ENCODE data around the gene FCHSD2.

The FCHSD2 gene

DNA sequence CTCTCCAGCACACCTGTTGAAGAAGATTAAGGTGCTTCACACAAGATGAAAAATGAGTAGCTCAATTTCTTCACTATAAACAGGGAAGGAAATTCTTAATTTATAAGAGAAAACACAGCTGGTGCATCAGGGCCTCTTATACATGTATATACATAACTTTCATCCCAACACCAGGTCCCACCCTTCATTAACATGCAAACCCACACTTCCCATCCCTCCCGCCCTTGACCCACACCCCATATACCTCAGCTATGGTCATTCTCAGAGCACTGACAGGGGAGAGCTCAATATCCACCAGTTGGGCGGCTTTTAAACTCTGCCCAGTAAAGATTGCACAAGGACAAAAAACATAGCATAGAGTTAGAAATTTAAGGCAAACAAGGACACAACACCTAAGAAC, 242.1 kb downstream of the FCHSD2 start:
- no peaks in the 10 kb centered on the region for H3K36me3 ChIP-seq (ENCODE audit: control insufficient read depth, insufficient read depth, low read length)

DNA sequence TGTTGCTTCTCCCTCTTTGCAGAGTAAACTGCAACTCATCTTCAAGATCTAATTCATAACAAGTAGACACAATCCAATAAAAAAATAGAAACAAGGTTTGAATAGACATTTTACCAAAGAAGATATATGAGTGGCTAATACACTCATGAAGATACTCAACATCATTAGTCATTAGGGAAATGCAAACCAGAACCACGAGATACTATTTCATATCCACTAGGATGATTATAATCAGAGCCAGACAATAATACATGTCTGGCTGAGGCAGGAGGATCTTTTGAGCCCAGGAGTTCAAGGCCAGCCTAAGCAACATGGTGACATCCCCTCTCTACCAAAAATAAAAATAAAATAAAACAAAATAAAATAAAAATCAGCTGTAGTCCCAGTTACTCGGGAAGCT, 242.9 kb downstream of the FCHSD2 start:
- Histone ChIP-seq H2AFZ (no peak overlapping the region), H3K9ac (no peak overlapping the region), H3K4me2 (ENCODE audit: low read length) (no peak overlapping the region), H3K4me1 (no peaks in the 10 kb centered on the region), H3K4me3 (ENCODE audit: low read depth, low read length) (no peak overlapping the region), H3K27me3 (ENCODE audit: control insufficient read depth, insufficient read depth, low read length) (no peaks in the 10 kb centered on the region), H3K79me2 (no peaks in the 10 kb centered on the region), H3K36me3 (ENCODE audit: control insufficient read depth, insufficient read depth, low read length) (no peaks in the 10 kb centered on the region), H3K27ac (no peak overlapping the region), H3K9me3 (ENCODE audit: control insufficient read depth, low read length) (no peaks in the 10 kb centered on the region)
- TF ChIP-seq CTCF (IDR thresholded peaks at IDR 0.05), result no peak

More for the DNA sequence above, 242.1 kb downstream of the FCHSD2 start:
- Histone ChIP-seq H3K79me2 (no peaks in the 10 kb centered on the region), H3K9ac (no peak overlapping the region), H3K4me2 (ENCODE audit: low read length) (no peak overlapping the region), H3K9me3 (ENCODE audit: control insufficient read depth, low read length) (no peaks in the 10 kb centered on the region), H3K27me3 (ENCODE audit: control insufficient read depth, insufficient read depth, low read length) (no peaks in the 10 kb centered on the region), H3K27ac (no peak overlapping the region), H3K4me1 (no peaks in the 10 kb centered on the region), H2AFZ (no peak overlapping the region), H3K4me3 (ENCODE audit: low read depth, low read length) (no peak overlapping the region)
- no peak for TF ChIP-seq CTCF (IDR thresholded peaks at IDR 0.05)

DNA sequence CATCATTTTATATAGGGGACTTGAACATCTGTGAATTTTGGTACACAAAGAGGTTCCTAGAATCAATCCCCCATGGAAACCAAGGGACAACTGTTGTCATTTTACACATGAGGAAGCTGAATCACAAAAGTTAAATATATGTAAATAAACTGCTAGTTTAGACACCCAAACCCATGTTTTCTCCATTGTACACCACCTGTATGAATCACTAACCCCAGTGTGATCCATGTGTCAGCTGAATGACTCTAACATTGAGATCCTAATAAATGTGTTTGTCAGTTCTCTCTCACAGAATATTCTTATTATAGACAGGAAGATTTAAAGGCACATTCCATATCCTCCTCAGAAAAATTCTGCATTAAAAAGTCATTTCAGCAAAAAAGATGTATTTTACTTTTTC, 244.6 kb downstream of the FCHSD2 start:
- Histone ChIP-seq H3K27me3 (ENCODE audit: control insufficient read depth, insufficient read depth, low read length) (no peaks in the 10 kb centered on the region), H2AFZ (no peak overlapping the region), H3K9me3 (ENCODE audit: control insufficient read depth, low read length) (no peaks in the 10 kb centered on the region), H3K4me3 (ENCODE audit: low read depth, low read length) (no peak overlapping the region), H3K9ac (no peak overlapping the region), H3K4me2 (ENCODE audit: low read length) (no peak overlapping the region), H3K79me2 (no peaks in the 10 kb centered on the region), H3K36me3 (ENCODE audit: control insufficient read depth, insufficient read depth, low read length) (no peaks in the 10 kb centered on the region), H3K4me1 (no peaks in the 10 kb centered on the region), H3K27ac (no peak overlapping the region)
- TF ChIP-seq CTCF (IDR thresholded peaks at IDR 0.05), result no peak

DNA sequence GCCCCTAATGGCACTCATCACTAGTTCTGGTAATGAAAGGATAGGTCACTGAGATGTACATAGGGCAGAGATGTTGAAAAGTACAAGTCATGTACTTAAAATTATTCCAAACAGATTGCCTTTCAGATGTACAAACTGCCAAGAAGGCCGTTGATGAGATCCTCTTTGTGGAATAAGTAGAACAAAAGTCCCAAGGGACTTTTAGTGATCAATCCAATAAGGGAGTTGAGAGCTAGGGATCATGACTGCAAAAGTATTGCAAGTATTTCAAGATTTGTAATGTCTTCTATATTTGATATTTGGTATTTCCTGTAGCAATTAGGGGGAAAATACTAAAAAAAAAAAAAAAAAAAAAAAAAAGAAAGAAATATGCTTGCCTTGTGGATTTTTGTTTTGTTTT, 245.7 kb downstream of the FCHSD2 start:
- Histone ChIP-seq H3K27ac (no peak overlapping the region), H3K4me3 (ENCODE audit: low read depth, low read length) (no peak overlapping the region), H2AFZ (no peak overlapping the region), H3K9ac (no peak overlapping the region), H3K36me3 (ENCODE audit: control insufficient read depth, insufficient read depth, low read length) (no peaks in the 10 kb centered on the region), H3K4me1 (no peaks in the 10 kb centered on the region), H3K9me3 (ENCODE audit: control insufficient read depth, low read length) (no peaks in the 10 kb centered on the region), H3K79me2 (no peaks in the 10 kb centered on the region), H3K4me2 (ENCODE audit: low read length) (no peak overlapping the region), H3K27me3 (ENCODE audit: control insufficient read depth, insufficient read depth, low read length) (no peaks in the 10 kb centered on the region)
- no peak for TF ChIP-seq CTCF (IDR thresholded peaks at IDR 0.05)

DNA sequence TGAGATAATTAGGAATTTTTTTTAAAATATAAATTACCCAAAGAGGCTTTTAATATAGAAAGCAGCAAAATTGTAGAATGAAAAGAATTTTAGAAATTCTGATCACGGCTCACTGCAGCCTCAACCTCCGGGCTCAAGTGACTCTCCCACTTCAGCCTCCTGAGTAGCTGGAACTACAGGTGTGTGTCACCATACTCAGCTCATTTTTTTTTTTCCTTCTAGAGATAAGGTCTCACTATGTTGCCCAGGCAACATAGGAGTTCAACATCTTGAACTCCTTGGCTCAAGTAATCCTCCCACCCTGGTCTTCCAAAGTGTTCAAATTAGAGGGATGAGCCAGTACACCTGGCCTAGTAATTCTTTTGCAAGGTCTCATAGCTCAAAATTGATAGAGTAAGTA, 251.2 kb downstream of the FCHSD2 start:
- H3K79me2 ChIP-seq, result no peaks in the 10 kb centered on the region
- H3K4me1 ChIP-seq, result no peaks in the 10 kb centered on the region
- H3K9ac ChIP-seq, result no peak overlapping the region
- H3K27ac ChIP-seq, result no peak overlapping the region
- H3K9me3 ChIP-seq (ENCODE audit: control insufficient read depth, low read length), result no peaks in the 10 kb centered on the region
- H3K36me3 ChIP-seq (ENCODE audit: control insufficient read depth, insufficient read depth, low read length), result no peaks in the 10 kb centered on the region
- H3K27me3 ChIP-seq (ENCODE audit: control insufficient read depth, insufficient read depth, low read length), result no peaks in the 10 kb centered on the region
- no peak overlapping the region for H2AFZ ChIP-seq
- H3K4me2 ChIP-seq (ENCODE audit: low read length), result no peak overlapping the region
- no peak overlapping the region for H3K4me3 ChIP-seq (ENCODE audit: low read depth, low read length)
- TF ChIP-seq CTCF (IDR thresholded peaks at IDR 0.05), result no peak
